Cardiac muscle cell (in vitro differentiated cells and primary cell): Measurements from ENCODE around the gene RHOT2. TPM values are rescaled to one million over a fixed set of nuclear protein-coding genes. Genes with fewer than 3 reads are reported as not detected.

Experiments
- DNase-seq, 2 donors: peaks; one replicate each; pipeline versions ENCODE4 v3.0.0 to v3.0.0-alpha.2; 2010 to 2017; ENCODE audit warnings: low read depth in 1 of 2, low spot score in 1 of 2
- H3K27ac ChIP-seq: fragments of 200-600 bp; sonication (generic); 2 replicates; pipeline ENCODE4 v1.5.1; 2016
- H3K27me3 ChIP-seq: fragments of 200-600 bp; sonication (generic); 2 replicates; pipeline ENCODE4 v1.6.0; 2016; ENCODE audit warnings: control low read depth
- H3K36me3 ChIP-seq: fragments of 200-600 bp; sonication (generic); 2 replicates; pipeline ENCODE4 v1.5.1; 2016; ENCODE audit warnings: control low read depth
- H3K4me1 ChIP-seq: fragments of 200-600 bp; sonication (generic); 2 replicates; pipeline ENCODE4 v1.8.1; 2017; ENCODE audit warnings: low read depth, mild to moderate bottlenecking, mixed run types
- H3K4me3 ChIP-seq: fragments of 200-600 bp; sonication (generic); 2 replicates; pipeline ENCODE4 v1.5.1; 2016; ENCODE audit warnings: mild to moderate bottlenecking
- H3K9me3 ChIP-seq: fragments of 200-600 bp; sonication (generic); 2 replicates; pipeline ENCODE4 v1.5.1; 2017; ENCODE audit warnings: low read depth, mild to moderate bottlenecking, control low read depth
- CTCF ChIP-seq: IDR thresholded peaks from 2 replicates; pipeline ENCODE4 v1.5.1; 2012; ENCODE audit warnings: low read depth, mild to moderate bottlenecking, low read length
- polyA plus RNA-seq: library from polyadenylated mRNA; unstranded; fragments of >200 nt; fragmentation: Nextera tagmentation; extraction: Ambion mirVana; gene quantifications from 2 replicates; pipeline ENCODE4 v1.2.1, GENCODE V29; 2016
- total RNA-seq: library from RNA; depleted of rRNA; stranded (reverse); fragments of >200 nt; gene quantifications from 2 replicates; pipeline ENCODE4 v1.2.3, GENCODE V29; 2016

RHOT2 gene
- total and polyA plus RNA-seq, 2 experiments from 2014 or later = 294 to 305 TPM

- Histone ChIP-seq H3K36me3 (no peaks in the 10 kb centered on the region), H3K9me3 (no peaks in the 10 kb centered on the region), H3K27ac (no peak overlapping the region), H3K4me3 (no peak overlapping the region), H3K27me3 (no peaks in the 10 kb centered on the region), H3K4me1 (no peaks in the 10 kb centered on the region)
- DNase-seq = no peak
- no peak for TF ChIP-seq CTCF
Measured at GRCh38 chr16:657487-657886, 10.4 kb upstream of the RHOT2 start.

- H3K4me1 ChIP-seq = no peaks in the 10 kb centered on the region
- H3K9me3 ChIP-seq = no peaks in the 10 kb centered on the region
- H3K36me3 ChIP-seq = no peaks in the 10 kb centered on the region
- H3K4me3 ChIP-seq = no peak overlapping the region
- H3K27ac ChIP-seq = no peak overlapping the region
- H3K27me3 ChIP-seq = no peaks in the 10 kb centered on the region
- TF ChIP-seq CTCF = peak; percentile 15
- DNase-seq = no peak
Measured at GRCh38 chr16:658679-659571, 9.0 kb upstream of the RHOT2 start.

- H3K36me3 ChIP-seq = no peaks in the 10 kb centered on the region
- no peak for DNase-seq
- H3K4me1 ChIP-seq = no peaks in the 10 kb centered on the region
- no peak for TF ChIP-seq CTCF
- no peaks in the 10 kb centered on the region for H3K9me3 ChIP-seq
- H3K27ac ChIP-seq = no peak overlapping the region
- no peak overlapping the region for H3K4me3 ChIP-seq
- H3K27me3 ChIP-seq = no peaks in the 10 kb centered on the region
Measured at GRCh38 chr16:659618-660017, 8.3 kb upstream of the RHOT2 start.

- no peak for DNase-seq
- no peak overlapping the region for H3K4me3 ChIP-seq
- no peaks in the 10 kb centered on the region for H3K4me1 ChIP-seq
- no peaks in the 10 kb centered on the region for H3K27me3 ChIP-seq
- H3K9me3 ChIP-seq = no peaks in the 10 kb centered on the region
- no peak for TF ChIP-seq CTCF
- no peak overlapping the region for H3K27ac ChIP-seq
- no peaks in the 10 kb centered on the region for H3K36me3 ChIP-seq
Measured at GRCh38 chr16:660132-660458, 7.8 kb upstream of the RHOT2 start.

- Histone ChIP-seq H3K36me3 (no peaks in the 10 kb centered on the region), H3K27ac (no peak overlapping the region), H3K27me3 (no peaks in the 10 kb centered on the region), H3K4me1 (no peaks in the 10 kb centered on the region), H3K9me3 (no peaks in the 10 kb centered on the region), H3K4me3 (no peak overlapping the region)
- peak; percentile 39 for TF ChIP-seq CTCF
- DNase-seq = peak; percentile 86 to 96
Measured at GRCh38 chr16:660459-661183, 7.3 kb upstream of the RHOT2 start.
